ENCODE results near the gene CSPG4. TPM values are rescaled to one million over a fixed set of nuclear protein-coding genes. Genes with fewer than 3 reads are reported as not detected.

Gene CSPG4
- total RNA-seq, 1 experiment from 2014 or later, result 2.0 TPM

GRCh38 chr15:75675579-75676404, 36.9 kb downstream of the CSPG4 start:
- Histone ChIP-seq H4K20me1 (ENCODE audit: control insufficient read depth, insufficient read depth, insufficient read length) (no peaks in the 10 kb centered on the region), H2BK12ac (ENCODE audit: insufficient read length, low read depth, low read length) (no peak overlapping the region), H3K9ac (ENCODE audit: extremely low read depth, insufficient read length, low read length) (no peak overlapping the region), H4K8ac (replicated peaks; ENCODE audit: insufficient read length, low read depth, low read length) (no peak overlapping the region), H3K23me2 (ENCODE audit: insufficient read length, low read depth, low read length, poor library complexity, severe bottlenecking) (no peaks in the 10 kb centered on the region), H3K4ac (ENCODE audit: low read depth, low read length) (no peak overlapping the region), H3K4me1 (ENCODE audit: insufficient read depth, low read length) (peaks cover 8% of the 10 kb centered on the region; the same call in 1 of the 2 replicates), H3K9me3 (ENCODE audit: control insufficient read depth, low read depth, low read length) (no peaks in the 10 kb centered on the region), H3K27ac (ENCODE audit: insufficient read length, low read depth, low read length) (no peak overlapping the region), H2BK20ac (ENCODE audit: low read depth, low read length, poor library complexity, severe bottlenecking) (no peak overlapping the region), H3K18ac (ENCODE audit: insufficient read length, low read depth, low read length) (no peak overlapping the region), H2AFZ (ENCODE audit: low read length) (no peak overlapping the region), H3T11ph (ENCODE audit: low read length) (no peak overlapping the region), H3K27me3 (ENCODE audit: insufficient read depth, low read length) (no peaks in the 10 kb centered on the region), H4K5ac (ENCODE audit: insufficient read length, low read depth, low read length) (no peak overlapping the region), H3K4me2 (ENCODE audit: insufficient read depth, insufficient read length, low read length) (no peak overlapping the region), H3K79me2 (ENCODE audit: insufficient read depth, low read length) (no peaks in the 10 kb centered on the region), H2BK5ac (ENCODE audit: insufficient read length, low read length) (no peak overlapping the region), H4K91ac (ENCODE audit: insufficient read length, low read depth, low read length) (no peak overlapping the region), H2BK15ac (ENCODE audit: low read depth, low read length) (no peak overlapping the region), H2BK120ac (ENCODE audit: low read depth, low read length, poor library complexity, severe bottlenecking) (no peak overlapping the region), H3K56ac (ENCODE audit: insufficient read length, low read depth, low read length) (no peak overlapping the region), H3K23ac (ENCODE audit: insufficient read length, low read depth, low read length) (no peak overlapping the region), H3K14ac (ENCODE audit: insufficient read depth, low read length) (no peak overlapping the region), H3K79me1 (ENCODE audit: insufficient read depth, low read depth, low read length, poor library complexity, severe bottlenecking) (no peaks in the 10 kb centered on the region), H2AK5ac (ENCODE audit: insufficient read length, low read length) (no peak overlapping the region)
- DNase-seq, result no peak
- Mint-ChIP-seq H3K36me3 (ENCODE audit: insufficient read depth in 1 of 3, low read depth in 3 of 3) (no peaks in the 10 kb centered on the region; a peak in 1 of 7 replicates), H3K9me3 (no peaks in the 10 kb centered on the region), H3K27ac (no peak overlapping the region), H3K27me3 (ENCODE audit: low read depth) (peaks cover 5% of the 10 kb centered on the region), H3K4me3 (no peak overlapping the region), H3K4me1 (peaks cover 28 to 43% of the 10 kb centered on the region in 2 experiments)
- TF ChIP-seq CTCF (conservative IDR thresholded peaks at IDR 0.05), result no peak
- no CpG with 5 or more reads among the region's 41 CpGs for WGBS (ENCODE audit: extremely low coverage, insufficient read length, low lambda C conversion rate)

All from H9 (cell line).